PC-9 (cell line): ENCODE measurements around the gene PRSS48. TPM values are rescaled to one million over a fixed set of nuclear protein-coding genes. Genes with fewer than 3 reads are reported as not detected.

Experiments
- BruUV-seq: library from RNA; stranded (reverse); fragments of 400-500 nt; replicated peaks from 2 replicates; lab custom pipeline; 2021; lab: Mats Ljungman, UMichigan
- CTCF ChIA-PET: fragments of 300-600 bp; sonication (Branson Sonifier 250); formaldehyde crosslinking; loops from one replicate; lab custom pipeline; 2022; ENCODE audit warnings: antibody characterized with exemption; lab: Charles Lee
- POLR2A ChIA-PET: fragments of 300-600 bp; sonication (Branson Sonifier 250); formaldehyde crosslinking; loops from one replicate; lab custom pipeline; 2022; ENCODE audit warnings: antibody characterized with exemption; ENCODE audit not compliant: unreplicated experiment; lab: Charles Lee
- DNase-seq, 2 experiments: peaks; one replicate each; pipeline versions ENCODE4 v3.0.0 to v3.0.0-alpha.2; 2015 to 2022; ENCODE audit warnings: mixed read lengths in 1 of 2
- H2AFZ ChIP-seq: fragments of 200-600 bp; sonication (generic); 2 replicates; pipeline ENCODE4 v1.8.1; 2017; ENCODE audit warnings: antibody characterized with exemption
- H3F3A ChIP-seq: fragments of 200-600 bp; sonication (generic); 2 replicates; pipeline ENCODE4 v1.8.1; 2017; ENCODE audit warnings: antibody characterized with exemption, mild to moderate bottlenecking, low read depth; ENCODE audit not compliant: insufficient read depth
- H3K27ac ChIP-seq: fragments of 200-600 bp; sonication (generic); 2 replicates; pipeline ENCODE4 v1.6.1; 2016; ENCODE audit warnings: mixed run types
- H3K27me3 ChIP-seq: fragments of 200-600 bp; sonication (generic); 2 replicates; pipeline ENCODE4 v1.6.1; 2016; ENCODE audit warnings: low read depth, mixed run types; ENCODE audit not compliant: insufficient read depth
- H3K36me3 ChIP-seq: fragments of 200-600 bp; sonication (generic); 2 replicates; pipeline ENCODE4 v1.6.1; 2016; ENCODE audit warnings: low read depth, mixed run types
- H3K4me1 ChIP-seq: fragments of 200-600 bp; sonication (generic); replicated peaks from 2 replicates; pipeline ENCODE4 v1.6.1; 2016; ENCODE audit warnings: mixed run types; ENCODE audit not compliant: insufficient read depth
- H3K4me2 ChIP-seq: fragments of 200-600 bp; sonication (generic); 2 replicates; pipeline ENCODE4 v1.6.1; 2017; ENCODE audit warnings: mixed run types
- H3K4me3 ChIP-seq: fragments of 200-600 bp; sonication (generic); 2 replicates; pipeline ENCODE4 v1.6.1; 2016; ENCODE audit warnings: mixed run types
- H3K79me2 ChIP-seq: fragments of 200-600 bp; sonication (generic); 2 replicates; pipeline ENCODE4 v1.6.1; 2017; ENCODE audit warnings: low read depth, mixed run types
- H3K9me2 ChIP-seq: fragments of 200-600 bp; sonication (generic); 2 replicates; pipeline ENCODE4 v1.8.1; 2017; ENCODE audit warnings: mild to moderate bottlenecking; ENCODE audit not compliant: insufficient read depth
- H3K9me3 ChIP-seq: fragments of 200-600 bp; sonication (generic); 2 replicates; pipeline ENCODE4 v1.8.1; 2016; ENCODE audit warnings: low read depth; ENCODE audit not compliant: insufficient read depth
- H4K20me1 ChIP-seq: fragments of 200-600 bp; sonication (generic); 2 replicates; pipeline ENCODE4 v1.8.1; 2017; ENCODE audit not compliant: insufficient read depth
- CTCF ChIP-seq: fragments of 200-600 bp; sonication (generic); conservative IDR thresholded peaks from 2 replicates; pipeline ENCODE4 v1.6.1; 2017; ENCODE audit warnings: mixed run types, antibody characterized with exemption, mild to moderate bottlenecking, moderate library complexity
- EZH2 ChIP-seq: fragments of 200-600 bp; sonication (generic); IDR thresholded peaks from 2 replicates; pipeline ENCODE4 v1.8.0; 2017; ENCODE audit warnings: antibody characterized with exemption, low read depth
- intact Hi-C: fragments of 100-400 bp; cut with micrococcal nuclease; formaldehyde crosslinking; loops from one replicate; pipeline ENCODE4 v1.10.0; 2022; ENCODE audit not compliant: unreplicated experiment
- total RNA-seq: library from RNA; stranded (reverse); gene quantifications from 2 replicates; pipeline ENCODE4 v1.2.3, GENCODE V29; 2021

PRSS48 gene
- total RNA-seq, 1 experiment from 2014 or later: not detected

- Histone ChIP-seq H3K9me3 (no peaks in the 10 kb centered on the region), H2AFZ (no peak overlapping the region), H3K4me3 (no peak overlapping the region), H3K36me3 (no peaks in the 10 kb centered on the region), H3K4me2 (no peak overlapping the region), H3K27me3 (no peaks in the 10 kb centered on the region), H3K9me2 (no peaks in the 10 kb centered on the region), H3K4me1 (no peaks in the 10 kb centered on the region), H4K20me1 (no peaks in the 10 kb centered on the region), H3K79me2 (no peaks in the 10 kb centered on the region), H3K27ac (no peak overlapping the region), H3F3A (no peaks in the 10 kb centered on the region)
- intact Hi-C loops: no loop called here
- DNase-seq: no peak
- TF ChIP-seq EZH2 (no peak), CTCF (no peak)
- BruUV-seq: no TSS peak
- POLR2A ChIA-PET: no interaction called here
- CTCF ChIA-PET: no interaction called here
Measured at GRCh38 chr4:151339467-151339866, 62.5 kb downstream of the PRSS48 start.

GRCh38 chr4:151340751-151341385 is 63.9 kb downstream of the PRSS48 start:
- ChIA-PET CTCF (no interaction called here), POLR2A (no interaction called here)
- no peak overlapping the region for H2AFZ ChIP-seq
- H3K9me3 ChIP-seq: no peaks in the 10 kb centered on the region
- H4K20me1 ChIP-seq: no peaks in the 10 kb centered on the region
- H3F3A ChIP-seq: no peaks in the 10 kb centered on the region
- DNase-seq: no peak
- H3K4me1 ChIP-seq: no peaks in the 10 kb centered on the region
- H3K79me2 ChIP-seq: no peaks in the 10 kb centered on the region
- H3K4me3 ChIP-seq: no peak overlapping the region
- no peaks in the 10 kb centered on the region for H3K36me3 ChIP-seq
- H3K27me3 ChIP-seq: no peaks in the 10 kb centered on the region
- intact Hi-C loops: no loop called here
- no peak overlapping the region for H3K27ac ChIP-seq
- no peaks in the 10 kb centered on the region for H3K9me2 ChIP-seq
- H3K4me2 ChIP-seq: no peak overlapping the region
- no TSS peak for BruUV-seq
- TF ChIP-seq EZH2 (no peak), CTCF (no peak)

Other genes starting within 250 kb of the PRSS48 start
- gene RPS3A, start 177.5 kb upstream of the PRSS48 start, total RNA-seq: 1,663 and 2,345 TPM in 2 replicates
- gene SH3D19, start 48.4 kb downstream of the PRSS48 start, total RNA-seq: 40.0 and 41.7 TPM in 2 replicates
- gene FHIP1A, start 132.0 kb downstream of the PRSS48 start, total RNA-seq: 33.7 and 35.5 TPM in 2 replicates